Kidney (tissue), 14 donors: Measurements from ENCODE around the gene ZBTB46. TPM values are rescaled to one million over a fixed set of nuclear protein-coding genes. Genes with fewer than 3 reads are reported as not detected.

Source experiments
- DNase-seq, 5 donors: peaks; one replicate each; pipeline ENCODE4 v3.0.0-alpha.2; 2013 to 2020
- FAIRE-seq: peaks from 2 replicates; lab custom pipeline; 2012; peaks lifted over from hg19 to GRCh38; lab: Jason Lieb, UNC
- H3K27ac ChIP-seq, 2 donors: one replicate each; pipeline ENCODE4 v1.7.0; 2013; ENCODE audit warnings: low read depth in 2 of 2, low read length in 2 of 2, inconsistent platforms in 1 of 2
- H3K27me3 ChIP-seq: one replicate; pipeline ENCODE4 v1.7.1; 2013; ENCODE audit warnings: low read length, inconsistent platforms; ENCODE audit not compliant: control insufficient read depth, insufficient read depth
- H3K36me3 ChIP-seq, 3 donors: one replicate each; pipeline versions ENCODE4 v1.7.0 to v1.7.1; 2013; ENCODE audit warnings: low read length in 3 of 3, control low read depth in 1 of 3, inconsistent platforms in 1 of 3; ENCODE audit not compliant: insufficient read depth in 3 of 3, control insufficient read depth in 2 of 3
- H3K4me1 ChIP-seq, 3 donors: one replicate each; pipeline versions ENCODE4 v1.7.0 to v1.7.1; 2013; ENCODE audit warnings: low read length in 3 of 3, inconsistent platforms in 1 of 3, low read depth in 1 of 3; ENCODE audit not compliant: control insufficient read depth in 2 of 3, insufficient read depth in 2 of 3
- H3K4me3 ChIP-seq, 3 donors: one replicate each; pipeline versions ENCODE4 v1.7.0 to v1.8.1; 2013; ENCODE audit warnings: low read length in 3 of 3, control low read depth in 1 of 3, inconsistent platforms in 1 of 3
- H3K9ac ChIP-seq, 3 donors: one replicate each; pipeline versions ENCODE4 v1.7.0 to v1.7.1; 2013; ENCODE audit warnings: low read length in 3 of 3, control low read depth in 1 of 3, inconsistent platforms in 1 of 3
- H3K9me3 ChIP-seq, 3 donors: one replicate each; pipeline versions ENCODE4 v1.7.0 to v1.7.1; 2013; ENCODE audit warnings: low read length in 3 of 3, control low read depth in 1 of 3, inconsistent platforms in 1 of 3; ENCODE audit not compliant: control insufficient read depth in 2 of 3, insufficient read depth in 1 of 3
- intact Hi-C: fragments of 100-400 bp; cut with DNase I; formaldehyde crosslinking; loops from one replicate; pipeline ENCODE4 v1.11.1; 2022
- polyA plus RNA-seq: library from polyadenylated mRNA; stranded (reverse); fragments of 350-450 nt; fragmentation: Illumina TruSeq; extraction: RNeasy Lipid Tissue Mini Kit (QIAGEN cat#74804); gene quantifications from one replicate; pipeline ENCODE4 v1.2.3, GENCODE V29; 2014; ENCODE audit warnings: low read depth, low replicate concordance; ENCODE audit not compliant: insufficient read depth
- total RNA-seq: library from RNA; stranded (reverse); fragmentation: NEBNext Ultra II Directional; extraction: Animal tissue kit (Norgen Biotek cat#: 25700); gene quantifications from one replicate; pipeline ENCODE4 v1.2.1, GENCODE V29; 2021
- TF ChIP-seq, protein P1 (sequence below): IDR thresholded peaks from 3 replicates; pipeline ENCODE4 v1.5.1; 2012; ENCODE audit warnings: mild to moderate bottlenecking, moderate library complexity, borderline replicate concordance; ENCODE audit not compliant: insufficient read depth; ENCODE audit errors: extremely low read depth
- donor health status: control.
- donor health status: control.
- donor health status: control.
- donor health status: control.
- donor health status: control.
- donor health status: DM: yes; HTN: yes; CAD: no.
- donor health status: Normal renal cell carcinoma (clear cell type).

ZBTB46 gene
- total and polyA plus RNA-seq, 2 donors from 2014 or later = 4.5 to 24.0 TPM

DNA sequence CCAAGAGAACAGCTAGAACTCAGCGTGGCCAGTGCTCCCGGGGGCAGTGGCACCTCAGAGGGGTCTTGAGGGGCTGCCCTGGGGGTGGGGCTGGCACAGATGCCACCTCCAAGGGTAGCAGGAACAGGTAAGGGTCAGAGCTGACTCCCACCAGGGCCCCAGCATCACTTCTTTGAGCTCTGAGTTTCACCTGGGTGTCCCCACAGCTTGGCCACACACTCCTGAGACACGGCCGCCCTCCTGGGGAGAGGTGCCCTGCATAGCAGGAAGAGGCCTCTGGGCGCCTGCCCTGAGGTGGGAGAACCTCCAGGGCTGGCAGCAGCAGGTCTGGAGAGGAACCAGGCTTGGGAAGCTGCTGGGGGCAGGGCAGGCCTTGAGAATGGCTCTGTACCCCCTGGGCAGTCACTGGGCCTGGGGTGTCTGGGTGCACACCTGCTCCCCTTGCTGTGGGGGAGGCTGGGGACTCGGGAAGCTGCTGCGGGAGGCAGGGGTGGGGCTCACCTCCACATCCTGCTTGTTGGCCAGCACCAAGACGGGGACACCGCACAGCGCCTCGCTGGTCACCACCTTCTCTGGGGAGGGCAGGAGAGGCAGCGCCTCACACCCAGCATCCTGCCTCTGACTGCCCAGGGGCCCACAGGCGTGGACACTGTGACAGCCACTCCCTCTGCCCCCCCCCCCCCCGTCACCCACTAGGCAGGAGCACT is 129.6 kb downstream of the ZBTB46 start:
- Histone ChIP-seq H3K4me3 (no peak overlapping the region), H3K9me3 (no peaks in the 10 kb centered on the region), H3K27me3 (no peaks in the 10 kb centered on the region), H3K9ac (no peak overlapping the region), H3K27ac (no peak overlapping the region), H3K4me1 (peaks cover 0 to 13% (median 2%) of the 10 kb centered on the region in 3 donors), H3K36me3 (peaks cover 2 to 28% (median 11%) of the 10 kb centered on the region in 3 donors)
- FAIRE-seq = no peak
- peak in 2 of 5 donors; percentile 50 to 78 for DNase-seq
- TF ChIP-seq, protein P1, sequence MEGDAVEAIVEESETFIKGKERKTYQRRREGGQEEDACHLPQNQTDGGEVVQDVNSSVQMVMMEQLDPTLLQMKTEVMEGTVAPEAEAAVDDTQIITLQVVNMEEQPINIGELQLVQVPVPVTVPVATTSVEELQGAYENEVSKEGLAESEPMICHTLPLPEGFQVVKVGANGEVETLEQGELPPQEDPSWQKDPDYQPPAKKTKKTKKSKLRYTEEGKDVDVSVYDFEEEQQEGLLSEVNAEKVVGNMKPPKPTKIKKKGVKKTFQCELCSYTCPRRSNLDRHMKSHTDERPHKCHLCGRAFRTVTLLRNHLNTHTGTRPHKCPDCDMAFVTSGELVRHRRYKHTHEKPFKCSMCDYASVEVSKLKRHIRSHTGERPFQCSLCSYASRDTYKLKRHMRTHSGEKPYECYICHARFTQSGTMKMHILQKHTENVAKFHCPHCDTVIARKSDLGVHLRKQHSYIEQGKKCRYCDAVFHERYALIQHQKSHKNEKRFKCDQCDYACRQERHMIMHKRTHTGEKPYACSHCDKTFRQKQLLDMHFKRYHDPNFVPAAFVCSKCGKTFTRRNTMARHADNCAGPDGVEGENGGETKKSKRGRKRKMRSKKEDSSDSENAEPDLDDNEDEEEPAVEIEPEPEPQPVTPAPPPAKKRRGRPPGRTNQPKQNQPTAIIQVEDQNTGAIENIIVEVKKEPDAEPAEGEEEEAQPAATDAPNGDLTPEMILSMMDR = no peak
- intact Hi-C loops = no loop called here

DNA sequence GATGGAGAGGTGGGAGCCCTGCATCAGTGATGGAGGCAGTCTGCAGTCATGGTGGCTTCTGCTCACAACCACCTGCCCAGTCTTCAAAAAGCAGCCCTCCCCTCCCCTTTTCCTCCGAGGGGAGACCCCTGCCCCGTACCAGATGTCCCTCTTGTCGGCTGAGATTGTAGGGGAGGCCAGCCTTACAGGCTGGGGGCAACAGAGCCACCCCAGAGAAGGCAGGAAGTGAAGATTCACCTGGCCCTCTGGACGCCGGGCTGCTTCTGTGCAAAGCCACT is 130.1 kb downstream of the ZBTB46 start:
- no peak overlapping the region for H3K4me3 ChIP-seq
- intact Hi-C loops = no loop called here
- DNase-seq (peak in 1 of 5 donors; percentile 74), FAIRE-seq (no peak)
- no peaks in the 10 kb centered on the region for H3K9me3 ChIP-seq
- H3K27me3 ChIP-seq = no peaks in the 10 kb centered on the region
- no peak overlapping the region for H3K27ac ChIP-seq
- H3K9ac ChIP-seq = no peak overlapping the region
- H3K4me1 ChIP-seq = peaks cover 0 to 14% (median 0%) of the 10 kb centered on the region in 3 donors
- TF ChIP-seq, protein P1 = no peak
- H3K36me3 ChIP-seq = peaks cover 2 to 23% (median 11%) of the 10 kb centered on the region in 3 donors

- intact Hi-C loops = no loop called here
- Histone ChIP-seq H3K4me1 (peaks cover 0 to 14% (median 0%) of the 10 kb centered on the region in 3 donors), H3K27ac (no peak overlapping the region), H3K9me3 (no peaks in the 10 kb centered on the region), H3K4me3 (no peak overlapping the region), H3K9ac (peak overlapping the region in 1 of 3 donors; percentile 7), H3K36me3 (peaks cover 0 to 18% (median 11%) of the 10 kb centered on the region in 3 donors), H3K27me3 (no peaks in the 10 kb centered on the region)
- FAIRE-seq (no peak), DNase-seq (peak in 2 of 5 donors; percentile 39 to 78)
- TF ChIP-seq, protein P1 = no peak
These were observed 130.6 kb downstream of the ZBTB46 start for GRCh38 chr20:63700199-63701050.
